ENCODE results near the gene KRT31.

KRT31 gene

DNA sequence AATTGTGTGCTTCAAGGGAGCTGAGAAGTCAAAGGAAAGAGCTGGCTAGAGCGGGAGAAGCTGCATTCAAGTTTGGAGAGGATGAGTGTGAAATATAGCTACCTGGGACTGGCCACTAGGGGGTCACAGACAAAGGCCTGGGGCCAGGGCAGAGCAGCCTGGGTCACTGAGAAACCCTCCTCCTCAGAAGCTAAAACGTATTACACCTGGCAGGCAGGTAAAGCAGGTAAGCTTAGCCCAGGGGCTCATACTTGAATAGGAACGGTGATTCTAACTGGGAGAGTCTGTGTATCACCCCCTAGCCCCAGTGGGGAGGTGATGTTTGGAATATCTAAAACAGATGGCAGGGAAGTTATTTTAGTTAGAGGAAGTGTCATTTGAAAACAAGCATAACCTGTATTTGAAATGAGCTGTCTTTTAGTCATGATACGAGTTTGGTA, 20.2 kb upstream of the KRT31 start:
- TF ChIP-seq, protein P1, sequence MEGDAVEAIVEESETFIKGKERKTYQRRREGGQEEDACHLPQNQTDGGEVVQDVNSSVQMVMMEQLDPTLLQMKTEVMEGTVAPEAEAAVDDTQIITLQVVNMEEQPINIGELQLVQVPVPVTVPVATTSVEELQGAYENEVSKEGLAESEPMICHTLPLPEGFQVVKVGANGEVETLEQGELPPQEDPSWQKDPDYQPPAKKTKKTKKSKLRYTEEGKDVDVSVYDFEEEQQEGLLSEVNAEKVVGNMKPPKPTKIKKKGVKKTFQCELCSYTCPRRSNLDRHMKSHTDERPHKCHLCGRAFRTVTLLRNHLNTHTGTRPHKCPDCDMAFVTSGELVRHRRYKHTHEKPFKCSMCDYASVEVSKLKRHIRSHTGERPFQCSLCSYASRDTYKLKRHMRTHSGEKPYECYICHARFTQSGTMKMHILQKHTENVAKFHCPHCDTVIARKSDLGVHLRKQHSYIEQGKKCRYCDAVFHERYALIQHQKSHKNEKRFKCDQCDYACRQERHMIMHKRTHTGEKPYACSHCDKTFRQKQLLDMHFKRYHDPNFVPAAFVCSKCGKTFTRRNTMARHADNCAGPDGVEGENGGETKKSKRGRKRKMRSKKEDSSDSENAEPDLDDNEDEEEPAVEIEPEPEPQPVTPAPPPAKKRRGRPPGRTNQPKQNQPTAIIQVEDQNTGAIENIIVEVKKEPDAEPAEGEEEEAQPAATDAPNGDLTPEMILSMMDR (IDR thresholded peaks at IDR 0.05; ENCODE audit: low read depth, low read length), result no peak
- H3K4me3 ChIP-seq (ENCODE audit: low read depth, low read length), result no peak overlapping the region

DNA sequence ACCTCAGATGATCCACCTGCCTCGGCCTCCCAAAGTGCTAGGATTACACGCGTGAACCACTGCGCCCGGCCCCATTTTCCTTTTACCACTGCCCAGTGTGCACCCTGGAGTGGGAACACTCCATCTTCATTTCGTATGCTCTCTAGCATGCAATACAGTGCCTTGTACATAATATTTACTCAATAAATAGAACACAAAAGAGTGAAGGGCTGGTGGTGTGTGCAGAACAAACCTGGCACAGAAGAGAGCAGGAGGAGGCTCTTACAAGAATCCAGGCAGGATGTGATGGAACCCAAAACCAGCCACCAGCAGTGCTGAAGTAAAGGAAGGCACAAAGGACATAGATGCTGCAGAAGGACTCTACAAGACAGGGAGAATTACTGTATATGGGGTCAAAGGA, 19.7 kb upstream of the KRT31 start:
- TF ChIP-seq, protein P1 (IDR thresholded peaks at IDR 0.05; ENCODE audit: low read depth, low read length), result no peak
- H3K4me3 ChIP-seq (ENCODE audit: low read depth, low read length), result no peak overlapping the region

- TF ChIP-seq, protein P1 (IDR thresholded peaks at IDR 0.05; ENCODE audit: low read depth, low read length), result no peak
- H3K4me3 ChIP-seq (ENCODE audit: low read depth, low read length), result no peak overlapping the region
These were observed 19.1 kb upstream of the KRT31 start for GRCh38 chr17:41416479-41416878.

GRCh38 chr17:41415833-41416335, 18.5 kb upstream of the KRT31 start:
- no peak overlapping the region for H3K4me3 ChIP-seq (ENCODE audit: low read depth, low read length)
- TF ChIP-seq, protein P1 (IDR thresholded peaks at IDR 0.05; ENCODE audit: low read depth, low read length), result no peak

GRCh38 chr17:41415411-41415810, 18.0 kb upstream of the KRT31 start:
- TF ChIP-seq, protein P1 (IDR thresholded peaks at IDR 0.05; ENCODE audit: low read depth, low read length), result no peak
- no peak overlapping the region for H3K4me3 ChIP-seq (ENCODE audit: low read depth, low read length)

DNA sequence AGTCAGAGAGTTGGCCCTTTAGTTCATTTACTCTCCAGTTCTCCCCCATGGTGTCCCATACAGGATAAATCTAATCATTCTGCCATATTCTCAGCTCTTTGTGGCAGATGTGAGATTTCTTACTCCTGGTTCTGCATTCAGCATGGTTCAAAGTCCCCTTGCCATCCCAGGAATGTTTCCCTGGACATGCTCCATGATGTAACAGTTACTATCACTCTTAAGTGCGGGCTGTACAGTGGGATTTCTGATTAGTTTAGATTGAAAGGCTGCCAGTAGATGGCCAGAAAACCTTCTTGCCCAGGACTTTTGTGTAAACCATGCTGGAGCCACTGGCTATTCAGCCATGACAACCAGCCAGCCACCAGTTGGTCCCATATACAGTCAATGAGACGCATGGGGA, 16.6 kb upstream of the KRT31 start:
- TF ChIP-seq, protein P1 (IDR thresholded peaks at IDR 0.05; ENCODE audit: low read depth, low read length), result no peak
- no peak overlapping the region for H3K4me3 ChIP-seq (ENCODE audit: low read depth, low read length)

DNA sequence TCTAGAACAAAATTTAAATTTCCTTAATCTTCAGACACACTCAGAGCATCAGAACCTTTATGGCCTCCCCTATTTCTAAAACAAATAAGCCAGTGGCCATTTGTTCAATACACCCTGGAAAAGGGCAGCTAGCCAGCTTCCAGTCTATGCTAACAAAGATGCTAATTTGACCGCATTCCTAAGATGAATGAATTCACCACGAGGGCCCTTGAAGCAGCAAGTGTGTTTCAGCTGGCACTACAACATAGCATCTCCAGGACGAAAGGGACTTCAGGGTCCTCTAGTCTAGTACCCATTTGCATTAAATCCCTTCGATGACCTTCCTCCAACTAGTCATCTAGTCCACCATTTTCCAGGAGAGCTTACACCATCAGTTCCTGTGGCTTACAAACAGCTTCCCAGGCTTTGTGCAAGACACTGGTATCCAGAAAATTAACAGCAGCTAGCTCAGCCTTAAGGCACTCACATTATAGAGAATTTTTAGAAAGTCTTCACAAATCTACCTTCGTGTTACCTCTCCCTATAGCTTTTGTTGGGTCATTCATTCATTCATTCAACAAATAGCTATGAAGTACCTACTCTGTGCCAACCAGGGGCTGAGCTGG, 16.0 kb upstream of the KRT31 start:
- TF ChIP-seq, protein P1 (IDR thresholded peaks at IDR 0.05; ENCODE audit: low read depth, low read length), result no peak
- H3K4me3 ChIP-seq (ENCODE audit: low read depth, low read length), result no peak overlapping the region

Data from WI38 (cell line).